GM23338 (cell line): ENCODE measurements around the gene CCSER2.

ENCODE experiments used
- CREB1 ChIP-seq: fragments of 250-450 bp; sonication (Bioruptor Pico); IDR thresholded peaks from 2 replicates; pipeline ENCODE4 v1.5.0; 2020; ENCODE audit warnings: low read depth, mild to moderate bottlenecking, moderate library complexity
- EZH2 ChIP-seq: fragments of 200-600 bp; sonication (generic); IDR thresholded peaks from one replicate; pipeline ENCODE4 v1.8.0; 2017; ENCODE audit warnings: antibody characterized with exemption, mild to moderate bottlenecking, low read depth; ENCODE audit not compliant: unreplicated experiment
- EZH2phosphoT487 ChIP-seq: fragments of 200-600 bp; sonication (generic); IDR thresholded peaks from one replicate; pipeline ENCODE4 v1.8.1; 2018; ENCODE audit warnings: antibody characterized with exemption; ENCODE audit not compliant: unreplicated experiment
- JUNB ChIP-seq: IDR thresholded peaks from one replicate; pipeline ENCODE4 v1.6.1; 2016; ENCODE audit warnings: antibody characterized with exemption; ENCODE audit not compliant: unreplicated experiment
- POLR2AphosphoS5 ChIP-seq: IDR thresholded peaks from 2 replicates; pipeline ENCODE4 v1.6.1; 2016; ENCODE audit warnings: antibody characterized with exemption, low read depth
- STAT1 ChIP-seq: IDR thresholded peaks from one replicate; pipeline ENCODE4 v1.6.1; 2016; ENCODE audit warnings: antibody characterized with exemption; ENCODE audit not compliant: unreplicated experiment
- ZNF114 ChIP-seq: fragments of 250-450 bp; sonication (Bioruptor Pico); IDR thresholded peaks from 2 replicates; pipeline ENCODE4 v1.5.0; 2020; ENCODE audit warnings: mild to moderate bottlenecking, moderate library complexity
- ZNF331 ChIP-seq: fragments of 250-450 bp; sonication (Bioruptor Pico); IDR thresholded peaks from 2 replicates; pipeline ENCODE4 v1.5.0; 2020; ENCODE audit warnings: low read depth, mild to moderate bottlenecking, moderate library complexity
- TF ChIP-seq, protein P1 (sequence below), 2 experiments: fragments of 200-600 bp in 1 of 2; sonication (generic) in 1 of 2; conservative IDR thresholded peaks; 2 replicates each; pipeline versions ENCODE4 v1.5.1 to v1.6.1; 2016 to 2017; ENCODE audit warnings: antibody characterized with exemption in 2 of 2, low read depth in 2 of 2, mild to moderate bottlenecking in 2 of 2, moderate library complexity in 1 of 2
- TF ChIP-seq, protein P2 (sequence below): IDR thresholded peaks from one replicate; pipeline ENCODE4 v1.6.1; 2018; ENCODE audit warnings: antibody characterized with exemption; ENCODE audit not compliant: unreplicated experiment

DNA sequence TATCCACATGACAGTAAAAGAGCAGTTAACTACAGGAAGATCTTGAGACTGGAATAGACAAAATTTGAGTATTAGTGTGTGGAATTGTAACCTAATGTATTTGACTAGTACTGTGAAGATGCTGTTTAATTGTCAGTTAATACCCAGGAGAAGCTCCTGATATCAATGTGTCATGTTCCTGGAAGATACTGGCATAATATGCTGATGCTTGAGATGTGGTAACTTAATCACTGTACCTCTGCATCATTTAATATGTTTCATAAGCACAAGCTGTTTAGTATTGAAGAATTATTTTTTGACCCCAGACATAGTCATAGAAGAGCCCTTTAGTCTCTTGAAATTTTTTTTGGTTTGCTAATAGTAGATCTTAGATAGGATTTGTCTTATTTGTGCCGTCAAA lies 15.4 kb downstream of the CCSER2 start:
- TF ChIP-seq, protein P1, sequence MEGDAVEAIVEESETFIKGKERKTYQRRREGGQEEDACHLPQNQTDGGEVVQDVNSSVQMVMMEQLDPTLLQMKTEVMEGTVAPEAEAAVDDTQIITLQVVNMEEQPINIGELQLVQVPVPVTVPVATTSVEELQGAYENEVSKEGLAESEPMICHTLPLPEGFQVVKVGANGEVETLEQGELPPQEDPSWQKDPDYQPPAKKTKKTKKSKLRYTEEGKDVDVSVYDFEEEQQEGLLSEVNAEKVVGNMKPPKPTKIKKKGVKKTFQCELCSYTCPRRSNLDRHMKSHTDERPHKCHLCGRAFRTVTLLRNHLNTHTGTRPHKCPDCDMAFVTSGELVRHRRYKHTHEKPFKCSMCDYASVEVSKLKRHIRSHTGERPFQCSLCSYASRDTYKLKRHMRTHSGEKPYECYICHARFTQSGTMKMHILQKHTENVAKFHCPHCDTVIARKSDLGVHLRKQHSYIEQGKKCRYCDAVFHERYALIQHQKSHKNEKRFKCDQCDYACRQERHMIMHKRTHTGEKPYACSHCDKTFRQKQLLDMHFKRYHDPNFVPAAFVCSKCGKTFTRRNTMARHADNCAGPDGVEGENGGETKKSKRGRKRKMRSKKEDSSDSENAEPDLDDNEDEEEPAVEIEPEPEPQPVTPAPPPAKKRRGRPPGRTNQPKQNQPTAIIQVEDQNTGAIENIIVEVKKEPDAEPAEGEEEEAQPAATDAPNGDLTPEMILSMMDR (conservative IDR thresholded peaks at IDR 0.05; ENCODE audit: low read depth in 2 of 2): no peak
- TF ChIP-seq POLR2AphosphoS5 (no peak), ZNF114 (no peak), EZH2phosphoT487 (no peak), EZH2 (no peak), ZNF331 (CRISPR knock-in tag) (no peak), CREB1 (CRISPR knock-in tag) (no peak), STAT1 (no peak), JUNB (no peak)
- TF ChIP-seq, protein P2, sequence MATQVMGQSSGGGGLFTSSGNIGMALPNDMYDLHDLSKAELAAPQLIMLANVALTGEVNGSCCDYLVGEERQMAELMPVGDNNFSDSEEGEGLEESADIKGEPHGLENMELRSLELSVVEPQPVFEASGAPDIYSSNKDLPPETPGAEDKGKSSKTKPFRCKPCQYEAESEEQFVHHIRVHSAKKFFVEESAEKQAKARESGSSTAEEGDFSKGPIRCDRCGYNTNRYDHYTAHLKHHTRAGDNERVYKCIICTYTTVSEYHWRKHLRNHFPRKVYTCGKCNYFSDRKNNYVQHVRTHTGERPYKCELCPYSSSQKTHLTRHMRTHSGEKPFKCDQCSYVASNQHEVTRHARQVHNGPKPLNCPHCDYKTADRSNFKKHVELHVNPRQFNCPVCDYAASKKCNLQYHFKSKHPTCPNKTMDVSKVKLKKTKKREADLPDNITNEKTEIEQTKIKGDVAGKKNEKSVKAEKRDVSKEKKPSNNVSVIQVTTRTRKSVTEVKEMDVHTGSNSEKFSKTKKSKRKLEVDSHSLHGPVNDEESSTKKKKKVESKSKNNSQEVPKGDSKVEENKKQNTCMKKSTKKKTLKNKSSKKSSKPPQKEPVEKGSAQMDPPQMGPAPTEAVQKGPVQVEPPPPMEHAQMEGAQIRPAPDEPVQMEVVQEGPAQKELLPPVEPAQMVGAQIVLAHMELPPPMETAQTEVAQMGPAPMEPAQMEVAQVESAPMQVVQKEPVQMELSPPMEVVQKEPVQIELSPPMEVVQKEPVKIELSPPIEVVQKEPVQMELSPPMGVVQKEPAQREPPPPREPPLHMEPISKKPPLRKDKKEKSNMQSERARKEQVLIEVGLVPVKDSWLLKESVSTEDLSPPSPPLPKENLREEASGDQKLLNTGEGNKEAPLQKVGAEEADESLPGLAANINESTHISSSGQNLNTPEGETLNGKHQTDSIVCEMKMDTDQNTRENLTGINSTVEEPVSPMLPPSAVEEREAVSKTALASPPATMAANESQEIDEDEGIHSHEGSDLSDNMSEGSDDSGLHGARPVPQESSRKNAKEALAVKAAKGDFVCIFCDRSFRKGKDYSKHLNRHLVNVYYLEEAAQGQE: no peak
